ENCODE measurements around the gene PARM1. TPM values are rescaled to one million over a fixed set of nuclear protein-coding genes. Genes with fewer than 3 reads are reported as not detected.

PARM1 gene
- total RNA-seq, 1 donor from 2014 or later, result not detected

GRCh38 chr4:75038376-75038775, 105.5 kb downstream of the PARM1 start:
- Mint-ChIP-seq H3K36me3 (ENCODE audit: unreplicated experiment) (no peaks in the 10 kb centered on the region), H3K27me3 (ENCODE audit: unreplicated experiment) (peaks cover 3% of the 10 kb centered on the region), H3K27ac (ENCODE audit: unreplicated experiment) (no peak overlapping the region), H3K4me1 (ENCODE audit: unreplicated experiment) (peaks cover 7% of the 10 kb centered on the region), H3K9me3 (ENCODE audit: unreplicated experiment) (peaks cover 10% of the 10 kb centered on the region), H3K4me3 (ENCODE audit: unreplicated experiment) (no peak overlapping the region)
- TF ChIP-seq CTCF (IDR thresholded peaks at IDR 0.05), result no peak
- DNase-seq (ENCODE audit: extremely low spot score, unreplicated experiment), result no peak

GRCh38 chr4:75040703-75041102, 107.8 kb downstream of the PARM1 start:
- TF ChIP-seq CTCF (IDR thresholded peaks at IDR 0.05), result no peak
- H3K27ac Mint-ChIP-seq (ENCODE audit: unreplicated experiment), result no peak overlapping the region
- H3K36me3 Mint-ChIP-seq (ENCODE audit: unreplicated experiment), result no peaks in the 10 kb centered on the region
- DNase-seq (ENCODE audit: extremely low spot score, unreplicated experiment), result no peak
- peaks cover 7% of the 10 kb centered on the region for H3K4me1 Mint-ChIP-seq (ENCODE audit: unreplicated experiment)
- H3K4me3 Mint-ChIP-seq (ENCODE audit: unreplicated experiment), result no peak overlapping the region
- H3K9me3 Mint-ChIP-seq (ENCODE audit: unreplicated experiment), result peaks cover 10% of the 10 kb centered on the region
- no peaks in the 10 kb centered on the region for H3K27me3 Mint-ChIP-seq (ENCODE audit: unreplicated experiment)

- Mint-ChIP-seq H3K27me3 (ENCODE audit: unreplicated experiment) (no peaks in the 10 kb centered on the region), H3K36me3 (ENCODE audit: unreplicated experiment) (no peaks in the 10 kb centered on the region), H3K4me3 (ENCODE audit: unreplicated experiment) (no peak overlapping the region), H3K9me3 (ENCODE audit: unreplicated experiment) (peaks cover 10% of the 10 kb centered on the region), H3K4me1 (ENCODE audit: unreplicated experiment) (peaks cover 7% of the 10 kb centered on the region), H3K27ac (ENCODE audit: unreplicated experiment) (no peak overlapping the region)
- DNase-seq (ENCODE audit: extremely low spot score, unreplicated experiment), result no peak
- TF ChIP-seq CTCF (IDR thresholded peaks at IDR 0.05), result no peak
These were observed 109.8 kb downstream of the PARM1 start for GRCh38 chr4:75042601-75043208.

GRCh38 chr4:75046226-75046625, 113.3 kb downstream of the PARM1 start:
- no peak overlapping the region for H3K27ac Mint-ChIP-seq (ENCODE audit: unreplicated experiment)
- H3K27me3 Mint-ChIP-seq (ENCODE audit: unreplicated experiment), result peaks cover 7% of the 10 kb centered on the region
- no peak overlapping the region for H3K4me3 Mint-ChIP-seq (ENCODE audit: unreplicated experiment)
- no peaks in the 10 kb centered on the region for H3K36me3 Mint-ChIP-seq (ENCODE audit: unreplicated experiment)
- no peaks in the 10 kb centered on the region for H3K9me3 Mint-ChIP-seq (ENCODE audit: unreplicated experiment)
- DNase-seq (ENCODE audit: extremely low spot score, unreplicated experiment), result no peak
- TF ChIP-seq CTCF (IDR thresholded peaks at IDR 0.05), result no peak
- H3K4me1 Mint-ChIP-seq (ENCODE audit: unreplicated experiment), result no peaks in the 10 kb centered on the region

- Mint-ChIP-seq H3K27me3 (ENCODE audit: unreplicated experiment) (peaks cover 7% of the 10 kb centered on the region), H3K4me3 (ENCODE audit: unreplicated experiment) (no peak overlapping the region), H3K27ac (ENCODE audit: unreplicated experiment) (no peak overlapping the region), H3K4me1 (ENCODE audit: unreplicated experiment) (no peaks in the 10 kb centered on the region), H3K36me3 (ENCODE audit: unreplicated experiment) (no peaks in the 10 kb centered on the region), H3K9me3 (ENCODE audit: unreplicated experiment) (no peaks in the 10 kb centered on the region)
- no peak for DNase-seq (ENCODE audit: extremely low spot score, unreplicated experiment)
- no peak for TF ChIP-seq CTCF (IDR thresholded peaks at IDR 0.05)
These were observed 113.7 kb downstream of the PARM1 start for GRCh38 chr4:75046641-75047040.

Data from osteocyte (in vitro differentiated cells).